CD1c-positive myeloid dendritic cell (primary cell): ENCODE measurements around the gene SMARCAD1.

Source experiments
- DNase-seq: peaks from one replicate; pipeline ENCODE4 v3.0.0-alpha.2; 2016; ENCODE audit errors: extremely low spot score

SMARCAD1 gene

DNA sequence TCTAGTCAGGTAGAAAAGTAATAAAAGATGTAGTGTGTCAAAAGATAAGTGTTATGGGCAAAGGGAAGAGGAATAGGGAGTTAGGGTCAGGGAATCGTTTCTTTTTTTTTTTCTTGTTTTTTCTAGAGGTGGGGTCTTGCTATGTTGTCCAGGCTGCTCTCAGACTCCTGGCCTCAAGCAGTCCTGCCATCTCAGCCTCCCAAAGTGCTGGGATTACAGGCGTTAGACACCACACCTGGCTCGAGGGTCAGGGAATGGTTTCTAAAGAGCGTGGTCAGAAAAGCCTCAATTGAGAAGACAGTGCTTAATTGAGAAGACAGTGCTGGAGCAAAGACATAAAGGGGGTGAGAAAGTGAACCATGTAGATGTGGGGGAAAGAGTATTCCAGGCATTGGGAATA is 19.1 kb downstream of the SMARCAD1 start:
- no peak for DNase-seq

DNA sequence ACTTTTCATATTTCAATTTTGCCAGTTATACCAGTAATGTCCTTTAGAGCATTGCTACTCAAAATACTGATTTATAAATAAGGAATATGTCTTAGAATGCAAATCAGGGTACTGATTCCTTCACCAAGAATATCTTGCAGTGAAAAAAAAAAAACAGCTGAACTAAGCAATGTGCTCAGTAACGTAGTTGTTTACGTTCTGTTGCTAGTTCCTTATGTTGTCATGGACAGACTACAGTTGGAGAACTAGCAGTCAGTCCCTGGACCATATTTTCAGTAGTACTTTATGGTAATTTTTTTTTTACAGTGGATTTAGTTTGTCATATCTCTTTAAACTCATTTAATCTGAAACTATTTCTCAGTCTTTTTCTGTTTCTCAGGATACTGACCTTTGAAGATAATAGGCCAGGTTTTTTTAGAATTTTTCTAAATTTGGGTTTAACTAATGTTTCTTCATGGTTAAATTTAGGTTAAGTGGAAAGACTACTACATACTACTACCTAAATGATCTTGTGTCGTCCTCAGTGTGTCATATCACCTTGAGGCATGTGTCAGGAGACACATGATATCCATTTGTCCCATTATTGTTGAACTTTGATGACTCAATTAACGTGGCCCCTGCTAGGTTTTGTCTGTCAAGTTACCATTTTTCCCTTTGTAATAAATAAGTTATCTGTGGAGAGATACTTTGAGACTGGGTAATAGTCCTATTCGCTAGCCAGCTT is 21.0 kb downstream of the SMARCAD1 start:
- DNase-seq = no peak

- no peak for DNase-seq
Measured at GRCh38 chr4:94232519-94232918, 24.9 kb downstream of the SMARCAD1 start.

DNA sequence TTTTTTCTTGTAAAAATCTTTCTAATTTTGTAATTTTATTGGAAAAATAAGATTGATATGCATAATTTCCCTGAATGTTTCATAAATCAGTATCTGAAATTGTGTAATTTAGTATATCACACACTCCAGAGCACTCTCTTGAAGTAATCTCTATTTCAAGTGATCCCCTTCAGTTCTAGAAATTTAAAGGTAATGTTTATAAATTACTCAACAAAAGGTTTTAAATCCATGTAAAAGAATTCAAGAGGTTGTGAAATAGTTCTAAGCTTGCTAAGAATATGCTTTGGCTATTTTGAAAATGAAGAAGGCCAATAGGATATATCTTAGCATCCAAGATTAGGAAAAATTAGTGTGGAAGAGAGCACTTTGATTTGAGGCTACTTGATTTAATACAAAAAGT is 28.2 kb downstream of the SMARCAD1 start:
- DNase-seq = no peak

DNA sequence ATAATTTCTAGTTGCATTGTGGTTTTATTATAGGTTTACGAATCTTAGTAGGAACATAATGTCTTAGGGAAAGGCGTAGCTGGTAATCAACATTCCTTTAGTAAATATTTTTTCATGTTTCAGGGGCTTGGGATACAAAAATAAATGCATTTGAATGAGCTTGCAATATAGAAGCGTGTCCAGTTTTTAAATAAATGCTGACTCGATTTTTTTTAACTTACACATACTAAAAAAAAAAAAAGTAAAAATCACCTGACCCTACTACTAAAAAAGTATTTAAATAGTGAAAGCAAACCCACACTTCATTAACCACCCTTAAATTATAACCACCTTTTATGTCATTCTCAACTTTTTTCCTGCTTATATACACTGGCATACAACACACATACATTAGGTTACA is 29.6 kb downstream of the SMARCAD1 start:
- no peak for DNase-seq

GRCh38 chr4:94238160-94238559 is 30.5 kb downstream of the SMARCAD1 start:
- DNase-seq = no peak

GRCh38 chr4:94240384-94240783 is 32.7 kb downstream of the SMARCAD1 start:
- DNase-seq = no peak

DNA sequence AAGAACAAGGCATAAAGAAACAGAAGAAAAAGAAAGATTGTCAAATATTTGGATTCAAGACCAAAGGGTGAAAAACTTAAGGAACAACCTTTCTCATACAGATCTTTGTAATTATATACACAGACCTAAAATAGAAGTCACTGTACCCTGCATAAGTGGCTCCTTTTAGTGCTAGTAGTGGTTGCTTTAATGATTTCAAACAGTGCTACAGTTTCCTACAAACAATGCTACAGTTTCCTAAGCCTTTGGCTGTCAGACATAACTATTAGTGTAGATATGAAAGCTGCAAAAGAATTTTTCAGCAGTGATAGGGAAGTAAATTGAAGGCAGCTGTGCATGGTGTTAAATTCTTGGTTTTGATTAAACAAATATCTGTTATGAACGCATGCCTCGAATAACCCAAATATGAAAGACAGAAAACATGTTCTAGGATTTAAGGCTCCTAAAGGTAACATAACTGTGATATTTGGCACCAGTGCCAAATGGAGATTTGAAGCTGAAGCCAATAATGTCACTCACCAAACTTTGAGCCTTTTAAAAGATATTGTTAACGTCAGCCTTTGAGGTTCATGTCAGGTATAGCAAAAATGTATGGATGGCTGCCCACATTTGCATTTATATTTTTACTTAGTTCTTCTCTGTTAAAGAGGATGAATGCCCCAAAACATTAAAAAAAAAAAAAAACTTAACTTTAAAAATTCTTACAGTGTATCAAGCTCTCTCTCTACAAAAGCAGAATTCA is 36.6 kb downstream of the SMARCAD1 start:
- DNase-seq = no peak

- DNase-seq = no peak
Measured at GRCh38 chr4:94244829-94245185, 37.1 kb downstream of the SMARCAD1 start.

GRCh38 chr4:94251094-94251493 is 43.4 kb downstream of the SMARCAD1 start:
- no peak for DNase-seq

DNA sequence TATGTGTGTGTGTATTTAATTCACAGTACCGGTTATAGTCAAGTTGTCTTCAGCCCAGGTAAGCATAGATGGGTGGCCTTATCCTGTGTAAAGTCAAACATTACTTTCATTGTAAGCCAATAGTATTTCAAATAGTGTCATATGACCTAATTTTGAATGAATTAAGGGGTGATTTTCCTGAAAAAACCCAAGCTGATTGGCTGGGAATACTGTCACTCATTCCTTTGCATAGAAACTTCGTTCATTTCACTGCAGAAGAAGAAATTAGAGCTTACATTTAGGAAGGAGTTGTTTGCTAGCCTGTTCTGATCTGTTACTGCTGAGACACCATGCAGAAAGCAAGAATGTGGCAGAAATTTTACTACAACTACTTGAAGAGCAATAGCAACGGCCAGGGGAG is 45.4 kb downstream of the SMARCAD1 start:
- no peak for DNase-seq

DNA sequence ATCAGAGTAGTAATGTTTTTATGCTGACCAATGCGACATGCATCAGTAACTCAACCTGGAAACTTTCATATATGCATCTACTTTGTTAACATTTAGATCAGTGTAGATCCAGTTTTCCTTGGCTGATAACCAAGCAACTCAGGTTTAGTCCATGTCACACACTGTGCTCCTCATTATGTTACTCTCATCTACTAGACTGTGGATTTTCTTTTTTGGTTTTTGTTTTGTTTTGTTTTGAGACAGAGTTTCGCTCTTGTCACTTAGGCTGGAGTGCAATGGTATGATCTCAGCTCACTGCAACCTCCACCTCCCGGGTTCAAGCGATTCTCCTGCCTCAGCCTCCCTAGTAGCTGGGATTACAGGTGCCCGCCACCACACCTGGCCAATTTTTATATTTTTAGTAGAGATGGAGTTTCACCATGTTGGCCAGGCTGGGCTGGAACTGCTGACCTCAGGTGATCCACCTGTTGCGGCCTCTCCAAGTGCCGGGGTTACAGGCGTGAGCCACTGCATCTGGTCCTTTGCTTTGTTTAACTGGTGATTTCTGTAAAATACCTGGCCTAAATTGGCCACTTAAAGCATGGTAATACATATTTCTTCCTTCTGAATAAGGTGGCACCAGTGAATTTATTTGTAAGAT is 48.6 kb downstream of the SMARCAD1 start:
- no peak for DNase-seq

GRCh38 chr4:94256828-94257227 is 49.2 kb downstream of the SMARCAD1 start:
- no peak for DNase-seq

GRCh38 chr4:94262163-94263016 is 54.7 kb downstream of the SMARCAD1 start:
- DNase-seq = no peak

DNA sequence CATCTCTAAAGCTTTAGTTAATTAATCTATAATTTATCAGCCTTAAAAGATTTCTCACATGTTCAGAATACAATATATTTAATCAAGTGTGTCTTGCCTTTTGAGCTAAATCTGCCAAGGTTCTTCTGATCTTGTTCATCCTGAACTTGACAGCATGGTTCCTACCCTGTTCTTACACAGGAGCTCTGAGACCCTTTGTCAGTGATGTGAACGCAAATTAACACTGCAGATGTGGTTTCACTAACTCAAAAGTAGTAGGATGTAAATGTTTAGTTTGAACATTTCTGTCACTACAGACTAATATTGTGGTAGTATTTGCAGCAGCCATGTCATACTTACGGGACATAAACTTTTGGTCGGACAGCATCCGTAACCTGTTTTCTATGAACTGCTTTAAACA is 59.4 kb downstream of the SMARCAD1 start:
- DNase-seq = no peak

DNA sequence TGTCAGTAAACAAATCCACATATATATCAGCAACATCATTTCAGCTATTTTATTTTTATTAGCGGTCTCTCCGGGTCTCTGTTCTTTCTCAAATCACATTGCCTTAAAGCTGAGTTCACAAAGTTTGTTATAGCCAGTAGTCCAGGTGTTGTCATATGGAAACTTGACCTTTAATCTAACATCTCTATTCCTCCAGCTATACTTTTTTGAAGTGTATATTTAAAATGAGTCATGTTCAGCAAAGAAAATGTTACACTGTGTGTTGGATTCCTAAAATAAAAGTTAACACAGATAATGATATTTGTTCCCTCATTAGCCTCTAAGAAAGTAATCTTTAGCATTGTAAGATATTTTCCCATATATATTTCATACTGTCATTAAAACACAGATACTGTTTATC is 63.6 kb downstream of the SMARCAD1 start:
- DNase-seq = no peak

DNA sequence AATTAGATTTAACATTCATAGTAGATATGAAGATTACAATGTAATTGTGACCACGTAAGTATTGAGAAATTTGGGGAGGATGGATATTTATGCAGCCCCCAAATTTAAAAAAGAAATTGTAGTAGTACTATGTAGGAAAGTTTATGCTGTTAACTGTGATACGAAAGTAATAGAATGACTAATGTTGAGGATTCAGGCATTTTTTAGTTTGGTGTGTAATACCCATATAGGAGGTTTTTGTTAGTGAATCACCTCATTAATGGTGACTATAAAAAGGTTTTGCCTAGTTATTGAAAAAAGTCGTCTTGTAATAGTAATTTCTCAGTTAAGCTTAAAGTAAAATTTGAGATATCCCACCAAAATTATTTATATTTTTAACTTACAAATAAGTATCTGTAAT is 67.2 kb downstream of the SMARCAD1 start:
- no peak for DNase-seq

GRCh38 chr4:94276204-94276603 is 68.5 kb downstream of the SMARCAD1 start:
- no peak for DNase-seq

DNA sequence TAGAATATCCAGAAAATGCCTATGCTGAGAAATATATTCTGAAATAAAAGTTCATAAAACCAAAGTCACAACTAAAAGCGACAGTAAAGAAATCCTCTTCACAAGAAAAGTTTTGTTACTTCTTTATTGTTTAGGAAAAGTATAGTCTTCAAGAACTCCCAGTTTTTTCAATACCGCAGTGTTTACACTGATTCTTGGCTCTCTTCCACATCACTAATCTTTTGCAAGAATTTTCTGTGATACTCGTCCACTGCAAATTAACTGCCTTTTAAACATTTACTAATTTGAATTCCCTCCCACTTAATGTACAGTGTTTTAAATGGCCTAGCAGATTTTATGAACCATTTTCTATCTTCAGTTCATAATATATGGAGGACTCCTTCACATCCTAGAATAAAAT is 69.9 kb downstream of the SMARCAD1 start:
- no peak for DNase-seq

DNA sequence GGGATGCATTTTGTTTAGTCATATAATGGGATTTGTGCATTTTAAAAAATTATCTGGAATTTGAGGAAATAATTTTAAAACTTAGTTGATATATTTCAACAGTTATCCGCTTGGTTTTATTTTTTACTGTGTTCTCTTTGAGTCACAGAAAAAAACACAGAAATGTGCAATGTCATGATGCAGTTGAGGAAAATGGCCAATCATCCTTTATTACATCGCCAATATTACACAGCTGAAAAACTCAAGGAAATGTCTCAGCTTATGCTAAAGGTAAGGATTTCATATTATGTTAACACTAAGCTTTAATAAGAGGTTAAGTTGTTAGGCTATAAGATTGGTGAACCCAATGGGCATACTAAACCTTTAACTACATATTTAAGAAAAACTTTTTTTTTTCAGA is 71.1 kb downstream of the SMARCAD1 start:
- DNase-seq = no peak

- no peak for DNase-seq
Measured at GRCh38 chr4:94284889-94285288, 77.2 kb downstream of the SMARCAD1 start.

DNA sequence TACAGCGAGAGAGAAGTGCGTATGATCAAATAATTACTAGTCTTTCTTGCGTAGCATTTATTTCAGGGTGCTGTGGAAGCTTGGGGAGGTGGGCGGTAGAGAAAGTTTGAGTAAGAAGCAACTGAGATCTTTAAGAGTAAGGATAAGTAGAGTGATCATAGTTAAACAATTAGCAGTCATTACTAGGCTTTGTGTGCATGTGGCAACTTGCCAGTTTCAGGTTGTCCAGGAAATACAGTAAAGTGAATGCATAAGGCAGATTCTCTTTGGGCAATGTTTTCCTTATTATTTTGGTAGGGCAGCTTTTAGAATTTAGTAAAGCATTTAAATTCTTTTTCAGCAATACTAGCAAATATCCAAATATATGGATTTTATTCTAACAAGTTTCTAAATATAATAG is 78.0 kb downstream of the SMARCAD1 start:
- DNase-seq = no peak
